ENCODE data around the gene ELFN2.

ELFN2 gene

DNA sequence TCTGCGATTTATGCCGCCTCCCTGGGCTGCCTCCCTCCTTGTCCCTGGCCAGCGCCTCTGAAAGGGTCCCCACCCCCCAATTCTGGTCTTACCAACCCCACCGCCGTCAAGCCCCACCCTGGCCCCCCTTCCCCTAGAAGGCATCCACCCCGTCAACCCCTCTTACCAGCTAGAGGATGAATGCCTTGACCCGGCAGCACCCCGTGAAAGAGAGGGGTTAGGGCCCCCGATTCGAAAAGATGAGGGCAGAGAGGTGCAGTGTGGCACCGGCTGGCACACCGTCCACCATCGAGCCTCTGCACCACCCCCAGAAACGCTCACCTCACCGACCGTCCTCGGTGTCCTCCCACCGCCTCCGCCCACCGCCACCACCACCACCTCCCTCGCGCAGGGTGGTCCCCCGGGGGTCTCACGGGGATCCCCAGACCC, 559 bp downstream of the ELFN2 start:
- no peak for DNase-seq

DNA sequence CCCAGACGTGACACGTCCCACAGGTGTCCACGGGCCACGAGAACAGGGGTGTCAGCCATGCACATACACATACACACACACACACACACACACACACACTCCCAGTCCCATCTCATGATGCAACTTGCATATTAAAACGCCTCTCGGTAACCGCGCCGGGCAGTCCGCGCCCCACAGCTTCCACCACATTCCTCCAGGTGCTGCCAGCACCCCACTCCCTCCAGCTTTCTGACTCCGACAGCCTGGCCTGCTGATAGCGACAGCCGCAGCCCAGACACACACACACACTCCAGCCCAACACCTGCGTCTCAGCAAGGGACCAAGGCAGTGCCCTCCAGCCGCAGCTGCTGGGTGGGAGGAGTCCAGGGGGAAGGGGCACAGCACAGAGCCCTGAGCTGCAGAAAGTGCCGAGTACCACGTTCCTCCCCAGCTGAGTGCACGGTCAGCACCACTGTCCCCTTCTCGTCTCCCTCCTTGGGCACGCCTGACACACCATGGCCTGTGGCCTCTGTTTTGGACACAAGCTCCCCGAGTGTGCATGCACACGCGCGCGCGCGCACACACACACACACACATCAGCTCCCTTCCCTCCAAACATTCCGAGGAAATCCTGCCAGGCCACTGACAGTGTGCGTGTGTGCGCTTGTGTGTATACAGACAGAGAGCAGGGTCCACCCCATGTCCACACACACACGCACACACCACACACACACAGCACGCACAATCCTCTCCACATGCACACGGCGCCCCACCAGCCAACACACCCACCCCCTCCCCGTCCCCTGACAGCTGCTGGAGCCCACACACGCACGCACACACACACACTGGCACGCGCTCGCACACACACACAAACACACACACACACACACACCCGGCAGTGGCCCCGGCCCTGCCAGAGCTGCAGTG, 1.2 kb downstream of the ELFN2 start:
- DNase-seq = no peak

DNA sequence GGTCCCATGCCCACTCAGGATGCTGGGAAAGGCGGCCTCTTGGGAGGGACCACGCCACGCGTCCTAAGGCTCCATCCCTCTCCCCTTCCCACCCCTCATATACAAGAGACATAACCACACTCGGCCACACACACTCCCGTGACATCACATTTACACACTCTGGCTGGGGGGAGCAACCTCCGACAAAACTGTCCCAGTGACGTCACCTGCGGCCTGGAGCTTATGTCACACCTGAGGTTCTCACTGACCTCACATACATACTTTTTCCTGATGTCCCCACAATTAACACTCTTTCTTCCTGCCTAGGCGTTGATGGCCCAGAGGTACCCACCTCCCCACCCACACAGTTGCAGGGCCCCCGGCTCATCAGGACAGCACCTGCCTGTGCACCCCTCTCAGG, 1.9 kb downstream of the ELFN2 start:
- DNase-seq = no peak

DNA sequence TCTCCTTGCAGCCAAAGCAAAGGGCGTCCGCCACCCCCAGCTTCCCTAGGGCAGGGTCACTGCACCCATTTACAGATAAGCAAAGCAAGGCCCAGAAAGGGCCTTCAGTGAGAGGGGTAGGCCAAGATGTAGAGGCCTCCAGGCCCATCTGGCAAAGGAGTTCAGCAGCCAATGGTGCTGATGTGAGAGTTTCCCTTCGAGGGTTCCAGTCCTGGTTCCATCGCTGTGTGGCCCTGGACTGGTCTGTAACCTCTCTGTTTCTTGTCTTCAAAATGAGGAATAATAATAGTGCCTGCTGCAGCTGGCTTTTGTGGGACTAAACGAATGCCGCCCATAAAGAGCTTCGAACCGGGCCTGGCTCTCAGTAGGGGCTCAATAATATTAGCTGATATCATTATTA, 4.0 kb downstream of the ELFN2 start:
- DNase-seq = no peak

DNA sequence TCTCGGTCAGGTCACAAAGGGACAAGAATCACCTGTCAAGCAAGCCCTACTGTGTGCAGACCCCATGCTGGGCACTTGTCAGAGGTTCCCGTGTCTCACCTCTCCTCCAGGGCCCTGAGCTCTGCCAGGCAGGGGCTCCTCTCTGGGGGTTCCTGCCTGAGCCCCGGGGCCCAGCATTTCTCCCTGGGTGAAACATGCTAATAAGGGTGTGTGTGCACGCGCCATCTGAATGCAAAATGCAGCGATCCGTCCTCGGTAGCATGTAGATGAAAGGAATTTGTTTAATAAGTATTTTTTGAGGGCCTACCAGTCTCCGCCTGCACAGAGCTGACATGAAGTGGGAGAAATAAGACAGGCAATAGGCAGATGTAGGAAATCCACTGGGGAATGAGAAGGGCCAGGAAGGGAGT, 5.8 kb downstream of the ELFN2 start:
- DNase-seq = no peak

DNA sequence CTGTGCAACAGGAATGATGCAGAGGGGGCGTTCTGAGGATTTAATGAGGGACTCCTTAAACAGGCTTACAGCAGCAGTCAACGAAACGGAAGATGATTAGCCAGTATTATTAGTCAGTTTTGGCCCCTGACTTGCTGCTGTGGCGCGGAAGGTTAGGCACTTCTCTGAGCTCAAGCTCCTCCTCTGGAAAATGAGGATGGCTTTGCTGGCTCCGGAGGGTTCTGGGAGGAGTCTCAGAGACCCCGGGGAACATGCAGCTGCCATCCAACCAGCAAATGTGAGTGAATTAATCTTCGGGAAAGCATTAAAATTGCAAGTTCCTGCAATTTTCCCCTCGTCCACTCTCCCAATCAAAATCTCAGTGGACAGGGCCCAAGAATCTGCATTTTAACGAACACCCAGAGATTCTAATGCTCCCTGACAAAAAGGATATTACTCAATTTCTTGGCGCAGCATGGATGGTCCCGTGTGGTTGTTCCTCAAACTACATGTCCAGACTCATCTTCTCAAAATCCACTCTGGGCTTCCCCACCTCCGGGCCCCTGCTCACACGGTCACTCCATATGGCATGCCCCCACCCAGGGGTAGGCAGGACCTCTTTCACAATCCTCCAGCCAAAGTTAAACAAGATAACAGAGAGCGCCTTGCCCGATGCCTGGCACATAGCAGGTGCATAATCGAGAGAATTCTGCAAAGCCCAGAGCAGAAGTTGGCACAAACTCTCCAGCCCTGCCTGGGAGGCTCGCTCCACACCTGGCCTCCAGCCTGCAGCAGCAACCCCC, 6.4 kb downstream of the ELFN2 start:
- DNase-seq = no peak

DNA sequence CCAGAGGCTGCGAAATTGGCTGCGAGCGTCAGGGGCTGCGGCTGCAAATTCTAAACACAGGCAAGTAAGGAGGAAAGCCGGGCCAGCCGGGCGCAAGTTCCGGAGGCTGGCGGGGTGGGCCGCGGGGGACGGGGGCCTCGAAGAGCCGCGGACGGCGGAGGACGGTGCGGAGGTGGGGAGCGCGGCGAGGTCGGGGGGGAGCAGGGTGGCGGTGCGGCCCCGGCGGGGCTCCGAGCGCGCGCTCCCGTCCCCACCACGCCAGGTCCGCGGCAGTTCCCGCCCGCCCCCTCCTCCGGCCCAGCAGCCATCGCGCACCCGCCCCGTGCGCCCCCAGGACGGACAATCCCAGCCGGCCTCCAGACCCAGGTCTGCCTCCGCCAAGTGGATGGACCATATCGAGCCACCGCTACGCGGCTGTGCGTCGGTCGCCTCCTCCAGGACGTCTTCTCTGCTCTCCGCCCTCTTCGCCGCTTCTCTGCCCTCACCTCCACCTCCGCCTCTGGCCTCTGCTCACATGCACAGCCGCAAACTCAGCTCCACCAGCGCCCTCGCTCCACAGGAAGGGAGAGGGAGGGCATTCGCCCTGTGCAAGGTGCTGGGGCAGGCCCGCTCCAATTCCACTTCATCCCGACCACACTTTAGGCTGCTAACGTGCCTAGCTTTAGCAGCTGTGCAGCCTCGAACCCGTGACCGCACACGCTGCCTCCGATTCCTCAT, 7.2 kb downstream of the ELFN2 start:
- DNase-seq = no peak

DNA sequence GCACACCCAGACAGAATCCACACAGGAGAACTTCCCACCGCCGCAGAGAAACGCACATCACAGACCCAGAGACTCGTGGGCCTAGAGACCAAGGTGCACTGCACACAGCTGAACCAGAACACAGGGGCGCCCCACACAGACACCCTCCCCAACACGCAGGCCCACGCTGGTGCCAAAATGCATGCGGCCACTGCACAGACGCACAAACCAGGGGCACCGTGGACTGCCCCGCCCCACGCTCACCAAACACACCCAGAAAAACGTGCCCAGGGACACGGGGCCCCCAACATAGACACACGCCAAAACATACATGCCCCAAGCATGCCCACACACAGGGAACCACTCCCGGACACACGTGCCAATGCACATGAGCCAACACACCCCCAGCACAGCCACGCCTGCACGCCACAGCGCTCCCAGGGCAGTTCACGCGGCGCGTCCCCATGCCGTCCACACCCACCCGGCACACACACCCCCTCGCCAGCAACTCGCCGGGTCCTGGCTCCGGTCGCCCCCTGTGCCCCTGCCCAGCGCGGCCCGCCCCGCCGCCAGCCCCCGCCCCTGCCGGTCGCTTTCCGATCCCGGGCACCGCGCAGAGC, 7.8 kb downstream of the ELFN2 start:
- DNase-seq = no peak

DNA sequence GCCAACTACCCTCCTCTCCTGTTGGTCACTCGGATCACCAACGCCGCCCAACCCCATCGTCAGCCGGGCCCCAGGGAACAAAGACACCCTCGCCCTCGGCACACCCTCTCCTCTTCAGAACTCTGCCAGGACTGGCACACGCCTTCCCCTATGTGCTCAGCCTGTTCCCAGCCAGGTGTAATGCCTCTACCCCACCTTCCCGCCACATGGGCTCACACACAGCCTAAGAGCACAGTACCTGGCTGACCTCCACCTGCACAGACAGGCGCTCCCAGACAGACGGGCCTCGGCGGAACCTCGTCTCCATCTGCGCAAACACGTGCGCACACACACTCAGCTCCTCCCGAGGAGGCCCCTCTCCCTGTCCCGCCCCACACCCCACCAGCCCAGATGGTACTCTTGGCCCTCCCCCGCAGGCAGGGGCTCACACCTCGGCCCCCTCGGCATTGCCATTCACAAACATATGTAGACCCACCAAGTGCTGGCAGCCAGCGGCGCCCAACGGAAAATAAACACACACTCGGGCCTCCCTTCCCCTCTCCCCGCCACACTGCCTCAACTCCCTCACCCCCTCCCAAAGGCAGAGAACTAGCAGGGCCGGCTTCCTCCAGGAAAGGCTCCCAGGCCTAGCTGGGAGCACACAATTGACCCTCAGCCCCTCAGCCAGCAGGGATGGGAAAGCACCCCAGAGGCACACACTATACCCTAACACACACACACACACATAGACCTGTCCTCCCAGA, 8.5 kb downstream of the ELFN2 start:
- DNase-seq = no peak

DNA sequence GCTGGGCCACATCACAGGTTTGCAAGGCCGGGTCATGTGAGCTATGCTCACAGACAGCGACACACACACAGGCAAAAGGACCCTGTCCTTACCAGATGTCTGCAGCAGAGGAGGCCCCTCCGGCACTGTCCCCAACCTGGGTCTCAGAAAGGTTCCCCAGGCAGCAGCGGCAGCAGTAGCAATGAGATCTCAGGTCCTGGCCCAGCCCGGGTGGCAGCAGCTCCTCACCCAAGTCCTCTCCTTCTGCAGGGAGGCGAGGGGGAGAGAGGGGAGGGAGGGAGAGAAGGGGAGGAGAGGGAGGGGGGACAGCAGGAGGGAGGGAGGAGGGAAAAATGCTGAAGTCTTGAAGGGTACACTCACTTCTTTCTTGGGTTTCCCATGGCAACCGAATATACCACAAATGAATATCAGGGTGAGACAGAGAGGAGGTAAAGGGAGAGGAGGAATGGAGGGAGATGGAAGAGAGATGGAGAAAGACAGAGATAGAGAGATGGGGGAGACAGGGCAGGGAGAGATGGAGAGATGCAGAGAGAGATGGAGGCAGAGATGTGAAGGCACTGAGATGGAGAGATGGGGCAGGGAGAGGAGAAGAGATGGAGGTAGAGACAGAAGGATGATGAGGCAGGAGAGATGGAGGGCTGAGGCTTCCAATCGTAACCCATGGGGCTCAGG, 9.5 kb downstream of the ELFN2 start:
- no peak for DNase-seq

DNA sequence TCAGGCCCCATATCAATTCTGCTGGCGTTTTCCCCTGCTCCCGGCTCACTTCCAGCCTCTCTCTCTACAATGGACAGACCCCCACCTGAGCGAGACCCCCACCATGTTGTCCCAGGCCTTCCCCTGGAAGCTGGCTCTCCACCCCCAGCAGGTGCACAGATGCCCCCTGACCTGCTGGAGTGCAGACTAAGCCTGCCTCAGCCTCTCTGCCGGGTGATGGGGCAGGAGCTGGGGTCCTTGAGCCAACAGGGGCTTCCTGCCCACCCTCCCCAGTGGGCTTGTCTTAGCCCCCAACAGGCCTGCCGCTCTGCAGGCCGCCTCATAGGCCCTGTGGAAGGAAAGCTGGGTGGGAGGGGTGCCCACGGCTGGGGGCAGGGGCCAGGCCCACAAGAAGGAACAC, 10.0 kb downstream of the ELFN2 start:
- no peak for DNase-seq

DNA sequence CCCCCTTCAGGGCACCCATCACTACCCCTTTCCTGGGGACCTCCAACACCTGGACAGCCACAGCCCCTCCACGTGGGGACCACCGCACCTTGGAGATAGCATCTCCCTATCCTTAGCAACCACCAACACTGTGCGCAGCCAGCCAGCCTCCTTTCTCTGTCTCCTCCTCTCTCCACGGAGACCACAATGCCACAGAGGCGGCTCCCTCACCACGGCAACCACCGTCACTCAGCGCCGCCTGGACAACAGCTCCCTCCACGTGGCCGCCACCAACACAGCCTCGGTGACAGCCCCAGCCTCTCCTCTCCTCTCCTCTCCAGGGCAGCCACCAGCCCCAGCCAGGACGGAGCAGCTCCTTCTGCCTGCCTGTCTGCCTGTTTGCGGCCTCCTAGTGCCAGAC, 10.5 kb downstream of the ELFN2 start:
- DNase-seq = no peak

DNA sequence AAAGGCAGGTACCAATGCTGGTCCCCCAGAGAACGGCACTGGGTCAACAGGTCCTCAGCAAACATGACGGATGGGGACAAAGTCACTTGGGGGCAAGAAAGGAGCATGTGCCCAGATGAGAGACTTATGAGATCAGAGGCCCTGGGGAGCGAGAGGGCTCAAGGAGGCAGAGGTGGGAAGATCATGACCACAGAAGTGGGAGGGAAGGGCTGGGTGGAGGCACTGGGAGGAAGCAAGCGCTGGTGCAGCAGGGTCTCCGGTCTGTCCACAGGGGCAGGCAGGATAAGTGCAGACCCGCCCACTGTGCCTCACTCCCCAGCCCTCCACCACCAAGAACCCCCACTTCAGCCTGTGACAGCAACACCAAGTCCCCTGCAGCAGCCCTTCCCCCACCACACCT, 10.9 kb downstream of the ELFN2 start:
- DNase-seq = no peak

DNA sequence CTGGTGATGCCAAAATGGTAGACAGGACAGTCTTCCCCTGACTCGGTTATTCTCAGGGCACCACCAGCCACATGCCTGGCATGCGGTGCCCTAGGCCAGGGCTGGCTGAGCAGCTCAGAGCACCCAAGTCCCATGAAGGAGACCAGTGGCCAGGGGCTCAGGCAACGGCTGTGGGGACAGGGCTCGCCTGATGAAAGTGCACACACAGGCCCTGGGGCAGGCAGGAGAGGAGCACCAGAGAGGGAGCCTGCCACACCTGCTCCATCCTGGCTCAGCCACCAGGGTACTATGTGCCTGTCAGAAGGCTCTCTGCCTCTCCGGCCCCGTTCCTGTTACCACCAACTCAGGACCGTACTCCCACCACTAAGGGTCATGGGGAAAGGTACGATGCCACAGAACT, 12.1 kb downstream of the ELFN2 start:
- no peak for DNase-seq

DNA sequence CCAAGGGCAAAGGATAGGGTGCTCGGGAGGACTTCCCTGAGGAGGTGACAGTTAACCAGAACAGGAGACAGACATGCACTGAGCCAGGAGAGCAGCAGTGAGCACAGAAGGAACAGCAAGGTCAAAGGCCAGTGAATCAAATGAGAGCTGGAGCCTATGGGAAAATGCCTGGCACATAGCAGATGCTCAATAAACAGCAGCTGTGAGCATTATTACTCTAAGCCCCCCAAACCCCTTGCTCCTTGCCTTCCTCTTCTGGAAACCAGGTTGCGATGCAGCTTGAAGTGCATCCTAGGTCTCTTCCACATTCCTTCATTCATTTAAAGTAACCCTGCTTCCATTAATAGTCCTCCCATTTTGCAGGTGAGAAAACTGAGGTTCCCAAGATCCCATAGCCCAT, 13.0 kb downstream of the ELFN2 start:
- DNase-seq = no peak

DNA sequence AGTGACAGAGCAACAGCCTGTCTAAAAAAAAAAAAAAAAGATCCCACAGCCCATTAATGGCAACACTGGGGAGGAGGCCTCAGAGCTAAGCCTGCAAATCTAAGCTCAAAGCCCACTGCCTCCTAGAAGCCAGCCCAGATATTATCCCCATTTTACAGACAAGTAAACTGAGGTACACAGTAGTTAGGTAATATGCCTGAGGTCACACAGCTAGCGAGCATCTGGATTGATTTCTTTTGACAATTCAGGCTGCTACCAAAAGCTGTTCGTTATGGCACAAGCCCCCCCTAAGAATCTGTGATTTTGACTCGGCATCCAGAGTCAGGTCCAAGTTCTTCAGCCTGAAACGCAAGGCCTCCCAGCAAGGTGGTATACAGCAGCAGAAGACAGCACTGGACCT, 13.7 kb downstream of the ELFN2 start:
- DNase-seq = no peak

DNA sequence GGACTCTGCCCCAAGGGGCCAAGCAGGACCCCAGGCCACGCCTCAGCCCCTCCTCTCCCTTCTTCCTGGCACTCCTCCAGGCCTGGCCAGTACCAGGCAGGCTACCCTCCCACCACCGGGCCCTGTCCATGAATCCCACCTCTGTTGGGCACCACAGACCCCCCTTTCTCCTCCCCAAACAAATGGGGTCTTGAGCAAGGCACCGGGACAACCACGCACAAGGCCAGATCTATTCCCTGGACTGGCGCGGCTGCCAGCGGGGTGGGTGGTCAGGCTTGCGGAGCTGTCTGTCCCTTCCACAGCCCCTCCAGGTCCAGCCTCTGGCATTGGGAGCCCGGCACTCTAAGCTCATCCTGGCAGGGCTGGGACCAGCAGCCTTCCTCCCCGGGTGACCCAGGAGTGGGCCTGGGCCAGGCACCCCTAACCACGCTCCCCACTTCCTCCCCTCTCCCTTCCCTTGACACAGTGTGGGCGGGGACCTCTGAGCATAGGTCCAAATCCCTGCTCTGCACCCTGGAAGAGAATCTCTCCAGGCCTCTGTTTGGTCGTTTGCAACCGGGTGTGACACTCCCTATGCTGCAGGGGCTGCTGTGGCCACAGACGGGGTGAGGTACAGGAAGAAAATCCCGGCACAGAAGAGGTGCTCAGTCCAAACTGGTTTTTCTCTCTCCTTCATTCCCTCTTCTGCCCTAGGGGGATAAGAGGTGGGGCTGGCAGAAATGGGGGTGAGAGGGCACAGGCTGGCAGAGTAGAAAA, 14.6 kb downstream of the ELFN2 start:
- no peak for DNase-seq

DNA sequence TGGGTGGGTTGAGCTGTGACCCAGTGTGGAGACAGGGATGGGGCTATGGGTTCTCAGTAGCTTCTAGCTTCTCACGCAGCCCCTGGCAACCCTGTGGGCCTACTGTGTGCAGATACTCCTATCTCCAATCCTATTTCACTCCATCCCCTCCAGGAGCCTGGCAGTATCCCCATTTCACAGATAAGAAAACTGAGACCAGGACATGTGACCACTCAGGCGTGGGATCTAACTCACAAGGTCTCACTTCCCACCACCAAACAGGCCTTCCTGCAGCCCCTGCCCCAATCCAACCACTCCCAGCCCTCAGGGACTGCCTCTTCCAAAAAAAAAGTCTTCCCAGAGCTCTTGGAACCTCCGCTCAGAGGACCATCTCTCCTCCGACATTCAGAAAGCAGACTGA, 15.6 kb downstream of the ELFN2 start:
- DNase-seq = no peak

DNA sequence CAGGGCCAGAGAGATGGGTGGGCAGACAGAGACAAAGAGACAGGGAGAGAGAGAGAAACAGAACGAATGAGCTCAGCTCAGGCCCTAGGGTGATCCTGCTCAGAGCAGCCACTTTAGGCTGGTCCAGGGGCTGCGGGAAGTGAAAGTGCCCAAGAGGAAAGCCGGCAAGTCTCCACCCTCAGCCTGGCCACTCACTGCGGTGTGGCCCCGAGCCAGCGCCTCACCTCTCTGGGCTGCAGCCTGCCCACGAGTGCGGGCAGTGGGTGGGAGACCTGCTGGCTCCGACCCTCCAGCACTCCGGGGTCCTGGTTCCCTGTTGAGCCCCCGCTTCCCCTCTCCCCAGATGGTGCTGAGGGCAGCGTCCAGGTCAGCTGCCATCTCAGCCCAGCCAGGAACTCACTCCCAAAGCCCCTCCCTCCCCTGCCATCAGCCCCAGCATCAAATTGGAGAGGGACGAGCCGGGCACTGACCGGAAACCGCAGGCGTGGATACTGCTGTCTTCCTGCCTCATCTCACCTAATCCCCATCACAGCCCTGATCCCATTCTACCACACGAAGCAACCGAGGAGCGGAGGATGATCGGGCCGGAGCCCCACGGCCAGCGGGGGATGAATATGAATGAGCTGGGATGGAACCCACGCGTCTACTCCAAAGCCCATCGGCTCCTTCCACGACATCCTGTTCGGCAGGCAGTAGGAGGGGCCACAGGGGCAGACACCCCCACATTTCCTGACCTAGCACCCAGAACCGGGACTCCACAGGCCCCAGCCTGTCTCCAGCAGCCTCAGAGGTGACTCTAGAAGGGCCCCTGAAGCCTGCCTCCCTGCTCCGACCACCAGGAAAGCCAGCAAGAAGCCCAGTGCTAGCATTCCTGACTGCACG, 16.9 kb downstream of the ELFN2 start:
- no peak for DNase-seq

DNA sequence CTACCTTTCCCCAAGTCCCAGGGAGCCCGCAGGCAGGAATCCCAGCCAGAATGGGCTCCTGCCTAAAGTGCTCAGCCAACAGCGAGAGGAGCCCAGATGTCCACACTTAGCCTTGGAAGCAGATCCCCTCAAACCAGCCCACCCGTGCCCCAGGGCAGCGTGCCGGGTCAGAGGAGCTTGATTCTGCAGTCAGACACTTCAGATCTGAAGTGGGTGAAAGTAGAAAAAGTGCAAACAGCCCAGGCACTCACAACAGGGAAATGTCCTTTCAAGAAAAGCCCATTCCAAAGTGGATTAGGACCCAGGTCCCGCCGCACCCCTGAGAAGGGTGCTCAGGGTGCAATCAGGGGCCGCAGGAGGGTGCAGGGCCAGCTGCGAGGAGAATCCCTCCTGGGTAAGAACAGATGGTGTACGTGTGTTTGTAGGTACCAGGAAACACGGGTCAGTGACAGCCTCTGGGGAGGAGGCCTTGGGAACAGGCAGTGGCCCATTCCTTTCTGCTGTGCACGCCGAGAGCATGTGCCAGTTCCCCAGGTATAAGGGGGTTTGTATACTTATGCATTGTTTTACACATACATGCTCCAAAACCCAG, 17.7 kb downstream of the ELFN2 start:
- no peak for DNase-seq

All from T1000 (cell line).